Bronchial epithelial cell (primary cell): Measurements from ENCODE around the gene HTR3B. TPM values are rescaled to one million over a fixed set of nuclear protein-coding genes. Genes with fewer than 3 reads are reported as not detected.
A peak's percentile ranks its signal among the peaks of the same experiment; 100 is the strongest.
"Not testable (repeated sequence)": the region's sequence is repeated elsewhere in the genome, so short reads cannot be mapped to it uniquely, and the experiment has no call there.

Experiments
- DNase-seq: peaks from one replicate; pipeline ENCODE4 v3.0.0-alpha.2; 2010; ENCODE audit warnings: low read depth
- FAIRE-seq: peaks from 2 replicates; lab custom pipeline; 2011; peaks lifted over from hg19 to GRCh38; lab: Jason Lieb, UNC
- H3K27me3 ChIP-seq: 2 replicates; pipeline ENCODE4 v1.5.1; 2011; ENCODE audit warnings: low read length; ENCODE audit not compliant: control insufficient read depth, insufficient read depth
- H3K36me3 ChIP-seq: 2 replicates; pipeline ENCODE4 v1.5.1; 2011; ENCODE audit warnings: low read length; ENCODE audit not compliant: control insufficient read depth, insufficient read depth
- H3K4me3 ChIP-seq: 2 replicates; pipeline ENCODE4 v1.5.1; 2011; ENCODE audit warnings: mild to moderate bottlenecking, low read depth, low read length, control low read depth
- CTCF ChIP-seq: IDR thresholded peaks from 2 replicates; pipeline ENCODE4 v1.5.1; 2011; ENCODE audit warnings: mild to moderate bottlenecking, moderate library complexity, low read length, control low read depth, inconsistent platforms; ENCODE audit not compliant: insufficient read depth, severe bottlenecking
- total RNA-seq: library from RNA; depleted of rRNA; stranded (reverse); fragments of >200 nt; gene quantifications from 2 replicates; pipeline ENCODE4 v1.2.1, GENCODE V29; 2014

Gene HTR3B
- total RNA-seq, 1 donor from 2014 or later: not detected

GRCh38 chr11:113907152-113907551, 2.6 kb downstream of the HTR3B start:
- Histone ChIP-seq H3K36me3 (no peaks in the 10 kb centered on the region), H3K27me3 (no peaks in the 10 kb centered on the region), H3K4me3 (no peak overlapping the region)
- TF ChIP-seq CTCF: no peak
- FAIRE-seq (no peak), DNase-seq (no peak)

- DNase-seq (no peak), FAIRE-seq (no peak)
- Histone ChIP-seq H3K4me3 (no peak overlapping the region), H3K27me3 (no peaks in the 10 kb centered on the region), H3K36me3 (no peaks in the 10 kb centered on the region)
- no peak for TF ChIP-seq CTCF
These were observed 3.1 kb downstream of the HTR3B start for GRCh38 chr11:113907681-113908080.

DNA sequence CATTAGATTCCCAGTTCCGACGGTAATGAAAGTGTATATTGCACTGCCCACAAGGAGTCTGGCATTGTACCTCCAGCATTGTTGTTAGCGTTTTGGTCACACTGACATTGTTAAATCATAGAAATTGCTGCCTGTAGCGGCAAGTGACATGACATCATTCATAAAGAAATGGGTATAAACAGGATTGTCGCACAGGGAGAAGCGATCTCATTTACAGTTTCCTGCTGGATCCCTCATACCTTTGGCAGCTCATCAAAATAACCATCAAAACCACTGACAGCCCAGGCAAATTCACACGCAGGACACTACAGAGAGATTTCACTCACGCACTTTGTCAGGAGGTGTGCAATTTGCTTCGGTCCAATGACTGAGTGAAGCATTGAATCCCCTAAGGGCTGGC, 3.5 kb downstream of the HTR3B start:
- no peak for TF ChIP-seq CTCF
- Histone ChIP-seq H3K4me3 (no peak overlapping the region), H3K36me3 (no peaks in the 10 kb centered on the region), H3K27me3 (no peaks in the 10 kb centered on the region)
- FAIRE-seq (no peak), DNase-seq (no peak)

DNA sequence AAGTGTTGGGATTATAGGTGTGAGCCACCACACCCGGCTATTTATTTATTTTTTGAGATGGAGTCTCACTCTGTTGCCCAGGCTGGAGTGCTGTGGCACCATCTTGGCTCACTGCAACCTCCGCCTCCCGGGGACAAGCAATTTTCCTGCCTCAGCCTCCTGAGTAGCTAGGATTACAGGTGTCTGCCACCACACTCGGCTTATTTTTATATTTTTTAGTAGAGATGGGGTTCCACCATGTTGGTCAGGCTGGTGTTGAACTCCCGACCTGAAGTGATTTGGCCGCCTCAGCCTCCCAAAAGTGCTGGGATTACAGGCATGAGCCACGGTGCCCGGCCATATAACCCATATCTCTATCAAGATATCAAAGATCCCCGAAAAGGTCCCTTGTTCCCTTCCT, 6.9 kb downstream of the HTR3B start:
- DNase-seq: not testable (repeated sequence)

GRCh38 chr11:113923572-113923971, 19.0 kb downstream of the HTR3B start:
- no peak for DNase-seq
- Histone ChIP-seq H3K36me3 (no peaks in the 10 kb centered on the region), H3K4me3 (no peak overlapping the region), H3K27me3 (no peaks in the 10 kb centered on the region)
- TF ChIP-seq CTCF: no peak
- FAIRE-seq: no peak

More for the DNA sequence above, 6.9 kb downstream of the HTR3B start:
- H3K36me3 ChIP-seq, H3K27me3 ChIP-seq, FAIRE-seq, H3K4me3 ChIP-seq: not testable (repeated sequence)

GRCh38 chr11:113926273-113927197, 21.9 kb downstream of the HTR3B start:
- H3K4me3 ChIP-seq: no peak overlapping the region
- H3K27me3 ChIP-seq: no peaks in the 10 kb centered on the region
- H3K36me3 ChIP-seq: no peaks in the 10 kb centered on the region
- no peak for TF ChIP-seq CTCF
- no peak for FAIRE-seq
- peak; percentile 8 for DNase-seq
